OCI-LY3 (cell line): Measurements from ENCODE around the gene ST7.

ENCODE experiments used
- CTCF ChIP-seq: fragments of 200-600, 300-600 bp; sonication (generic); IDR thresholded peaks from 2 replicates; pipeline ENCODE4 v1.5.1; 2014; ENCODE audit warnings: antibody characterized with exemption, low read length, low read depth
- EZH2phosphoT487 ChIP-seq: fragments of 200-600 bp; shearing (Covaris generic); IDR thresholded peaks from 2 replicates; pipeline ENCODE4 v1.6.1; 2018; ENCODE audit warnings: antibody characterized with exemption, mixed run types, low read depth

GRCh38 chr7:117212969-117213877 is 259.9 kb downstream of the ST7 start:
- TF ChIP-seq CTCF (peak; percentile 87), EZH2phosphoT487 (no peak)
